Brain microvascular endothelial cell (primary cell): ENCODE data around the gene LCE1A.
A peak's percentile ranks its signal among the peaks of the same experiment; 100 is the strongest.

Source experiments
- DNase-seq: peaks from one replicate; pipeline ENCODE4 v3.0.0-alpha.2; 2020
- H3K27ac ChIP-seq: fragments of 250-450 bp; sonication (Bioruptor Pico); 2 replicates; pipeline ENCODE4 v1.5.1; 2020; ENCODE audit warnings: mild to moderate bottlenecking, moderate library complexity
- H3K27me3 ChIP-seq: fragments of 250-450 bp; sonication (Bioruptor Pico); replicated peaks from 2 replicates; pipeline ENCODE4 v1.5.1; 2020; ENCODE audit warnings: mild to moderate bottlenecking
- H3K36me3 ChIP-seq: fragments of 250-450 bp; sonication (Bioruptor Pico); replicated peaks from 2 replicates; pipeline ENCODE4 v1.5.1; 2020; ENCODE audit warnings: mild to moderate bottlenecking
- H3K4me3 ChIP-seq: 2 replicates; pipeline ENCODE4 v1.5.1; 2011; ENCODE audit warnings: low read depth, mild to moderate bottlenecking, control low read depth, low read length, moderate library complexity
- CTCF ChIP-seq: IDR thresholded peaks from 2 replicates; pipeline ENCODE4 v1.5.1; 2011; ENCODE audit warnings: low read depth, mild to moderate bottlenecking, moderate library complexity, low read length, control low read depth, inconsistent platforms; ENCODE audit errors: missing control alignments
- in situ Hi-C: cut with HindIII; loops from 2 replicates; pipeline ENCODE4 v1.10.0; 2017; ENCODE audit warnings: low sequenced_read_pairs, low pct_ligation_motif_present

LCE1A gene

GRCh38 chr1:152827173-152827572, at the start of gene LCE1A:
Gene LCE1A (plus strand): TSS chr1:152827473. CDS start chr1:152827473, 0 bp downstream.
- H3K36me3 ChIP-seq, result no peaks in the 10 kb centered on the region
- no peak for TF ChIP-seq CTCF
- no peak within 1 kb of the TSS for H3K27ac ChIP-seq
- DNase-seq, result no peak
- no peak within 1 kb of the TSS for H3K4me3 ChIP-seq
- in situ Hi-C loops, result no loop called here
- H3K27me3 ChIP-seq, result no peaks in the 10 kb centered on the region

GRCh38 chr1:152777510-152778137, 49.6 kb upstream of the LCE1A start:
- Histone ChIP-seq H3K4me3 (no peak overlapping the region), H3K36me3 (no peaks in the 10 kb centered on the region), H3K27ac (no peak overlapping the region), H3K27me3 (no peaks in the 10 kb centered on the region)
- in situ Hi-C loops, result no loop called here
- TF ChIP-seq CTCF, result peak; percentile 33
- DNase-seq, result no peak

GRCh38 chr1:152783095-152783494, 44.2 kb upstream of the LCE1A start:
- in situ Hi-C loops, result no loop called here
- H3K27me3 ChIP-seq, result no peaks in the 10 kb centered on the region
- H3K4me3 ChIP-seq, result no peak overlapping the region
- H3K36me3 ChIP-seq, result no peaks in the 10 kb centered on the region
- no peak for TF ChIP-seq CTCF
- no peak overlapping the region for H3K27ac ChIP-seq
- no peak for DNase-seq

- in situ Hi-C loops, result no loop called here
Measured at GRCh38 chr1:152786077-152786476, 41.2 kb upstream of the LCE1A start, which contains the start of gene LCE1E. Gene LCE1E (plus strand): TSS chr1:152786257. CDS start chr1:152787300, 1,043 bp downstream.

GRCh38 chr1:152795686-152796085, 31.6 kb upstream of the LCE1A start:
- H3K36me3 ChIP-seq, result no peaks in the 10 kb centered on the region
- in situ Hi-C loops, result no loop called here

More at GRCh38 chr1:152786077-152786476, 41.2 kb upstream of the LCE1A start, which contains the start of gene LCE1E:
- H3K4me3 ChIP-seq, result no peak within 1 kb of the TSS
- TF ChIP-seq CTCF, result no peak
- DNase-seq, result no peak
- H3K27ac ChIP-seq, result no peak within 1 kb of the TSS
- no peaks in the 10 kb centered on the region for H3K27me3 ChIP-seq
- no peaks in the 10 kb centered on the region for H3K36me3 ChIP-seq

More at GRCh38 chr1:152795686-152796085, 31.6 kb upstream of the LCE1A start:
- H3K27ac ChIP-seq, result no peak overlapping the region
- H3K4me3 ChIP-seq, result no peak overlapping the region
- no peaks in the 10 kb centered on the region for H3K27me3 ChIP-seq
- no peak for TF ChIP-seq CTCF
- no peak for DNase-seq
